Measurements from ENCODE around the gene PLEKHO1.
"Not testable (repeated sequence)": the region's sequence is repeated elsewhere in the genome, so short reads cannot be mapped to it uniquely, and the experiment has no call there.

The PLEKHO1 gene, protein sequence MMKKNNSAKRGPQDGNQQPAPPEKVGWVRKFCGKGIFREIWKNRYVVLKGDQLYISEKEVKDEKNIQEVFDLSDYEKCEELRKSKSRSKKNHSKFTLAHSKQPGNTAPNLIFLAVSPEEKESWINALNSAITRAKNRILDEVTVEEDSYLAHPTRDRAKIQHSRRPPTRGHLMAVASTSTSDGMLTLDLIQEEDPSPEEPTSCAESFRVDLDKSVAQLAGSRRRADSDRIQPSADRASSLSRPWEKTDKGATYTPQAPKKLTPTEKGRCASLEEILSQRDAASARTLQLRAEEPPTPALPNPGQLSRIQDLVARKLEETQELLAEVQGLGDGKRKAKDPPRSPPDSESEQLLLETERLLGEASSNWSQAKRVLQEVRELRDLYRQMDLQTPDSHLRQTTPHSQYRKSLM

DNA sequence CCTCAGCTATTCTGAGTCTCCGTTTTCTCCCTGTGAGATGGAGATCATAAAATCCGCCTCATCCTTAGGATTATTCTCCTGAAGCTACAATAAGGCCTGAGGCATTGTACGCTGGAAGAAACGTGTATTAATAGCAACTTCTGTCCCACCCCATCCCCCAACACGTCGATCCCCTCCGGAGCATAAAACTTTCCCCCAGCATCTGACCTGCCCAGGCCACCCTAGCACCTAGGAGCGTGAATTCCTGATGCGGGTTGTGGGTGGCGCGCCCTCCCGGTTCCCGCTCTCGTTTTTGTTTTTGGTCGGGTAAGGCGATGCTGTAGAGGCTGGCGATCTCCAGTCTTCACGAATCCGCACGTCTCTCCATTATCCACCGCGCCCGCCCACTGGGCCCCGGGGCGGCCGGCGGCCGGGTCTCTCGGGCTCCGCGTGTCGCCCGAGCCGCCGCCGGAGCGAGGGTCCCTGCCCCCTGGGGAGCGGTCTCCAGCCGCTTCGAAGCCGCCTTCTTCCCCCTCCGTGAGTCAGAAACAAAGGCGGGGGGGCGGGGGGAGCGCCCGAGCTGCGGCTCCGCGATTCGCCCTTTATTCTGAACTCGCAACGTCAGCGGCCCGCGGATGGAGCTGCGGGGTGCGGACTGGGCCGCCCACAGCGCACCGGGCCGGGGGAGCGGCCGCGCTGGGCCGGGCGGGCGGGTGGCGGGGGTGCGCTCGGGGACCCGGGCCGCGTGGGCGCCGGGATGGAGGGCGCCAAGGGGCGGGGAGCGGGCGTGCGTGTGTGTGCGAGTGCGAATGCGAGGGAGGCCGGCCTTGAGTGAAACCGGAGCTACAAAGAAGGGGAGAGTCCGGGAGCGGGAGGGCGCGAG lies at the start of gene PLEKHO1:
Gene PLEKHO1, plus strand, starts transcription at position 646 of the 862 bp plus-strand sequence. CDS start 342 bp downstream, outside the sequence.
- peak; percentile 89 for DNase-seq

DNA sequence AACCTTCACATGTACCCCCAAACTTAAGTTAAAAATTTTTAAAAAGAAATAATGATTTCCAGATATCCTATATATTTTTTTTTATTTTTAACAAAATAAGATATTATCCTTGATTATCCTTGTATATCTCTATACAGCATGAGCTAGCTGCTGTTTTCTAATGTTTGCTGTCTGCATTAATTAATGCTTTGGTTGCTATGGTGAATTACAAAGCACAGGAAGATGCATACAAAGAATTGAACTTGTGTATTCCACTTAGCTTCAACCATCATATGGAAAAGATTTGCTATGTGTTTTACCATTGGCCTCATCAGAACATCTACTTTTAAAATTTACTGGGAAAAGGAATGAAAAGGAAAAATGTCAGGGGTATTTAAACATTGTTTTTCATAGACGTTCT lies 46.7 kb upstream of the PLEKHO1 start:
- no peak for DNase-seq

DNA sequence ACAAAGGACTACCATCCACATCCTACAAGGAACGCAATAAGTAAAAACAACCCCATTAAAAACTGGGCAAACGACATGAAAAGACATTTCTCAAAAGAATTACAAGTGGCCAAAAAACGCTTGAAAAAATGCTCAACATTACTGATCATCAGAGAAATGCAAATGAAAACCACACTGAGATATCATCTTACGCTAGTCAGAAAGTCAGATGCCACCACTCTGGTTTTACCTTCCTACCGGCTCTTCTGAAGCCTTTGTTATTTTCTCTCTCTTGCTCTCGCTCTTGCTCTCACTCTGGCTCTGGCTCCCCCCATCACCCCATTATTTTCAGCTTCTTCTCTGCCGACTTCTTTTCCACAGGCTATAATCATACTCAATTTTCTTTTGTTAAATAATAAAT lies 43.4 kb upstream of the PLEKHO1 start:
- no peak for DNase-seq

DNA sequence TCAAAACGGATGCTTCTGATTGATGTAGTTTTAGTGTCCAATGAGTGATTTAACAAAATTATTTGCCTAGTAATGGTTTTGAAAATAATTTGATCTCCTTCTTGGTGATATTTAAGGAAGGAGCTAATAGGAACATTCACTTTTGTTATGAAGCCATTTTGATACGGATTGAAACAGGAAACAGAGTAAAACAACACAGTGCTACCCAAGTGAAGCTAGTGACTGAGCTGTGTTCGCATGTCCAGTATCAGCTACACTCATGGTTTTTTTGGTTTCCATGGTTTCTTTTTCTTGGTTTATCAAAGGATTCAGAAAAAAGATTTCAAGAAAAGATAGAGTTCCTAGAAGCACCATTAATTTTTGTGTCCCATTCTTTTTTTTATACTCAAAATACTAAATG lies 40.1 kb upstream of the PLEKHO1 start:
- no peak for DNase-seq

DNA sequence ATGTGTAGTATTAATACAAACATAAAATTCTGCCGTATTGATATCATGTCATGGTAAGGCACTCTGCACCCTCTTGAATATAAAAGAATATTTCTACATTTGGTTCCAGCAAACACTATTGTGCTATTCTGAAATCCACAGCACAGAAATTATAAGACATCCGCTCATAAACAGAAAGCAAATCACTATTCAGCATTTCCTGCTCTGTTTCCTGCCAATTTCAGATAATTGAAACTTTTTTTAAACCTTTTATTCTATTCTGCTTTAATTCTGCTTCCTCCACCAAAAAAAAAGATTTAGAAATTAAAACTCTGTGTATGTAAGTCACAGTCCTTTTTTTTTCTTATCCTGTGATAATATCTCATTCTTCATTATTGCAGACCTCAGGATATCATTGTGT lies 39.6 kb upstream of the PLEKHO1 start:
- DNase-seq, result no peak

DNA sequence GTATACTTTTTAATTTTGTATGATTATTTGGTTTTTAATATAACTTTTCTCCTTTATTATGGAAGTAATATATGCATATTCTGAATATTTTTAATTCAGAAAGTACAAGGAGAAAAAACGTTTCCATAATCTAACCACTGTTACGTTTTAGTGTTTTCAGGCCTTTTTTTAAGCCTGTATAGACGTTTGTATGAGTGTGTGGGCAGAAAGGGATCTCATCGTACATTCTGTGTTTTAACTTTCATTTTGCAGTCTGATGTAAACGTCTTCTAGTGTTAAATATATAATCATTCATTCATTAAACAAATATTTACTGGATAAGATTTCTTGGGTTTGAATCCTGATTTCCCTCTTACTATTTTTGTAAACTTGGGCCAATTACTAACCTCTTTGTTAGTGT lies 38.0 kb upstream of the PLEKHO1 start:
- no peak for DNase-seq

DNA sequence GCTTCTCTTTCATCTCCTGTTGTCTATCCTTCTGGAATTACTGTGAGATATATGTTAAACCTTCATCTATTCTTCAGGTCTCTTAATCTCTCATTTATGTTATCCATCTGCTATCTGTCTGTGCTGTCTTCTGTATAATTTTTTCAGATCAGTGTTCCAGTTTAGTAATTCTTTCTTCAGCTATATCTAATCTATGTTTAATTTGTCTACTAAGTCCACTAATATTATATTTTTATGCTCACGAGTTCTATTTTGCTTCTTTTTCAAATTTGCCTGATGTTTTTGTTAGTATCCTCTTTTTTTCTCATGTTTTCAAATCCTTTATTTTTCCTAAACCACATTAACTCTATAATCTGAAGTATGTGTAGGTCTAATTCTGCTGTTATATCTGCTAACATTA lies 34.6 kb upstream of the PLEKHO1 start:
- DNase-seq, result no peak

DNA sequence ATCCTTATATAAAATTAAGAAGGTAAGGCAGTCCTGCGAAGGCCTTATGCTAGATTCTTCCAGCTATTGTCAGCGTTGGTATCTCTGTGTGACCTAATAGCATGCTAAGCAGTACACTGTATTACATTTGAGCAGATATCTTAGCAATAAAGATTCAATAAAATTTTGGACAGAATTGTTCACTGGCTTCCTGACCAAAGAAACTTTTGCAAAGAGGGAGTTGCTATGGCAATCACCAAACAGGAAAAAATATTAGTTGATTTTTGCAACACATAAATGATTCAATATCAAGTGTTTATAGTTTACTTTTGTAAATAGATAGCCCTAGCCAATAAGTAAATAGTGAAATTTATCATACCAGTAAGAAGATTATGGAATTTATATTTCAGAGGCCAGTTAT lies 31.0 kb upstream of the PLEKHO1 start:
- no peak for DNase-seq

DNA sequence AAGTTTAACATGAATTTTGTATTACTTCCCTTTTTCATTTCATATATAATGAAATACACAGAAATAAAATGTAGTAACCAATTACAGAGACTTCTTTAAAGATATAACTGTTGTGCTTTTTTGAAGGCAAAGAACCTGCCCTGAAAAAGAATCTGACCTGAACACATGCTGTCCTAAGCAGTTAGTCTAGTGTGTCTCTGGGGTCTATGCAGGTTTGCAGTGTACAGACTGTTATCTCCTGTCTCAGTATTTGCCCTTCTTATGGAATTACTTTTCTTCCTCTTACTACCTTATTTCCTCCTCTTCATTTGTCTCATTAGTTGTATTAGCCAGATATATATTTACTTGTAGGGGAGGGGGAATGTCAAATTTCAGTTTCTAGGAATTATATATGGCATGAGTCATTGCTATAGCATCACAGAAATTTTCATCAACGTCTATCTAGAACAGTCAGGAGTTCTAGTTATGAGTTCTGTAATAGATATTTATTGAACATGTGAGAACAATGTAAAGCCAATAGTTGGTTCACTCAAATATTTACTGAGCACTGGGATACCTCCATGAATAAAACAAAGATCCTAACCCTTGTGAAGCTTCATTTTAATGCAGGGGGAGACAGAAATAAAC lies 28.4 kb upstream of the PLEKHO1 start:
- DNase-seq, result no peak

DNA sequence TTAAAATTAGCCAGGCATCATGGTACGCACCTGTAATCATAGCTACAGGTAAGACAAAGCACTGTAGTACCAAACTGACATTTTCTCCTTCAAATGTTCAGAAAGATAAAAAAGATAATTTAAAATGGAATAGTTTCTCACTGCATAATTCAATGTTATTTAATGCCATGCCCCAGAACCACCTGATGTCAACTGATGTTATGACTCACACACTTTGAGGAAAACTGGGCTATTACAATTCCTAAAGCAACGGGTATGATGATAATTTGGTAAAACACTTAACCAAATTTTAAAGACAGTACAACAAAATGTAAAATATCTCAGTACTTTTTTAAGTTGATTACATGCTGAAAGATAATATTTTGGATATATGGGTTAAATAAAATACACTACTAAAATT lies 22.9 kb upstream of the PLEKHO1 start:
- no peak for DNase-seq

DNA sequence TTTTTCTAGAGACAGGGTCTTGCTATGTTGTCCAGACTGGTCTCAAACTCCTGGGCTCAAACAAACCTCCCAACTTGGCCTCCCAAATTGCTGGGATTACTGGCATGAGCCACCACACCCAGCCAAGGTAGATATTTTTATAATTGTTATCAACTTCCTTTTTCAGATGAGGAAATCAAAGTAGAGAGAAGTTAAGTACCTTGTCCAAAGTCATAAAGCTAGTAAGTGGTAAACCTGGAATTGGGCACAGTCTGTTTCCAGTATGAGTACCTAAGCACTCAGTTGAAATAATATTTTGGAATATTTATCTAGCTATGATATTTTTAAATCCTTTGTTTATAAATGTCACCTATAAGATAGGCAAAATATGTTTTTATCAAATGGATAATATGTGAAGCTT lies 22.3 kb upstream of the PLEKHO1 start:
- DNase-seq, result no peak

DNA sequence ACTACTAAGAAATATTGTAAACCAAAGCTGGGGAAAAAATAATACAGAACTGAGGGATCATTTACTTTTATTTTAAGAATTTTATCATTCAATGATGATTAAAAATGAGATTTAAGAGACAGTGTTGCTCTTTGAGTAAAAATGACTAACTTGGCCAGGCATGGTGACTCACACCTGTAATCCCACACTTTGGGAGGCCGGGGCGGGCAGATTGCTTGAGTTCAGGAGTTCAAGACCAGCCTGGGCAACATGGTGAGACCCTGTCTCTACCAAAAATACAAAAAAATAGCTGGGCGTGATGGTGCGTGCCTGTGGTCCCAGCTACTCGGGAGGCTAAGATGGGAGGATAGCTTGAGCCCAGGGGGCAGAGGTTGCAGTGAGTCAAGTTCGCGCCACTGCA lies 21.8 kb upstream of the PLEKHO1 start:
- no peak for DNase-seq

DNA sequence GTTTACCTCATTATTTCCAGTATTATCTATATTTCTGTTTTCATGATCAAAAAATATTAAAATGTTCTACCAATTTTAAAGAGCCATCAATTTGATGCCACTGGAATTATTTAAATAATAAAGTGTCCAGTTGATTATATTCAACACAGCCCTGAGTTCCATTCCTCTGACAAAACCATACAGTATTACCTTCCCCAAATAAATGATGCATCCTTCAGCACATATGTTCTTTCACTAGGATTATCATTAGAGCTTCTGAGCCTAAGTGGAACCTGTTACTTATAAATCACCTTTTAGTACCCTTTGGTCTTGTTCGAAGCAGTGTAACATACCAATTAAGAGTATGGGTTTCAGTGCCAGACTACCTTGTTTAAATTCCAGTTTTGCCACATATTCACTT lies 17.3 kb upstream of the PLEKHO1 start:
- no peak for DNase-seq

DNA sequence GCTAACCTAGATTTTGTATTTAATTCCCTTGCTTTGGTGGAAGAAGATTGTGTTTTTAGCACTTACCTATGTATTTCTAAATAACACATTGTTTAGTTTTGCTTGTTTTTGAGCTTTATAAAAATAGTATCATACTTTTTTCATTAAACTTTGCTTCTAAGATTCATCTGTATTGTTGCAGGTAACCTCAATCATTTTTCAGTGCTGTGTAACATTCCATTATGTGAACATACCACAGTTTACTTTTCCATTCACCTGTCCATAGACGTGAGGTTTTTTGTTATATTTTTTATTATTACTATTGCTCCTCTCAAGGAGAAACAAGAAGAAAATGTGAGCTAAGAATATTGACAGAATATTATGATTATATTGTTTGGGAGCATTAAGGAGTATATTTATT lies 15.2 kb upstream of the PLEKHO1 start:
- DNase-seq, result no peak

DNA sequence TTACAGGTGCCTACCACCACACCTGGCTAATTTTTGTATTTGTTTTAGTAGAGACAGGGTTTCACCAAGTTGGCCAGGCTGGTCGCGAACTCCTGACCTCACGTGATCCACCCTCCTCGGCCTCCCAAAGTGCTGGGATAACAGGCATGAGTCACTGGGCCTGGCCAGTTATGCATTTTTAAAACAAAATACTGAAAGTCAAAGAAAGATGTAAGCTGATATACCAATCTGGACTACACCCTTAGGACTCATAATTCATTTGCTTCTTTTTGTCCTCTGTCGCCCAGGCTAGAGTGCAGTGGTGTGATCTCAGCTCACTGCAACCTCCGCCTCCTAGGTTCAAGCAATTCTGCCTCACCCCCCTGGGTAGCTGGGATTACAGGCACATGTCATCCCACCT lies 14.3 kb upstream of the PLEKHO1 start:
- not testable (repeated sequence) for DNase-seq

DNA sequence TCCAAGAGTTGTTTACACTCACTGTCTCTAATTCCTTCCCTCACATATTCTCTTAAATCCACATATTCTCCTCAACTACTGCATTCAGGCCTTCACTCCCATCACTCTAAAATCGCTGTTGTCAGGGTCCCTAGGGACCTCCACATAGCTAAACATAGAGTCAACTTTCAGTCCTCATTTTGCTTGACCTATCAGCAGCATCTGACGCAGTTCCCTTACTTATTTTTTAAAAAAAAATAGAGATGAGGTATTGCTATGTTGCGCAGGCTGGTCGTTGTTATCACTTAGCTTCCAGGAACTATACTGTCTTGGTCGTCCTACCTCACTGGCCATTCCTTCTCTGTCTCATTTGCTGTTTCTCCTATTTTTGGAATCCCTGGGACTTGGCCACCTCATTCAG lies 11.7 kb upstream of the PLEKHO1 start:
- no peak for DNase-seq

DNA sequence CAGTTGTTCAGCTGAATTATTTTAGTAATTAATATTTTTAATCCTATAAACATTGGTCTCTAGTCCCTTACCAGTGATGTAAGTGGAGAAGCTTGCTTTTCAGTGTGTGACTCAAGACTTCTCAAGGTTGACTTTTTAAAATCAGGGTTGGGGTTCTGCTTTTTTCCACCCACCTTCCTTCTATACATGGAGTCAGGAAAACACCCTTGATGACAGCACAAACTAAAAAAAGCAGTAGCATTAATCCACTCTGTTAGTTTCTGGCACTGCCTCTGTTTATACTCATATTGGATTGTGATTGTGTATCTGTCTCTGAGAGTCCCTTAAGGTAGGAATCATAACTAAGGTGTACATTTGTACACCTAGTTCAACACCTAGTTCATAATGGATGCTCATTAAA lies 8.3 kb upstream of the PLEKHO1 start:
- DNase-seq, result no peak

DNA sequence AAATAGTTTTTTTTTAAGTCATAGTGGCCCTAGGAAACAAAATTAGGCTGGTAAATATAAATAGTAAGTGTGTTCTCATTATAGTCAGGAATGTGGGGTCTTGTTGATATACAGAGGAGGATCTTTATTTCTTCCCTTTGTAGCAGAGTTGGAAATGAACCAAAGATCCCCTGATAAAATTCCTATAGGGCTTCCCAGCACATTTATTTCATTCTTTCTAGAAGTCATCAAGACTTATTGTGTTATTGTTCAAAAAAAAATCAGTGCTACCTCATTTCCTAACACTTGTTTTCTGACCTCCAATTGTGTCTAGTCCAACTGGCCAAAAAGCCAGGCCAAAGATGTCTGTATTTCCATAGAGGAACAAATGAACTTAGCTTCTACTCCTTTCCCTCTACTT lies 7.6 kb upstream of the PLEKHO1 start:
- DNase-seq, result no peak

DNA sequence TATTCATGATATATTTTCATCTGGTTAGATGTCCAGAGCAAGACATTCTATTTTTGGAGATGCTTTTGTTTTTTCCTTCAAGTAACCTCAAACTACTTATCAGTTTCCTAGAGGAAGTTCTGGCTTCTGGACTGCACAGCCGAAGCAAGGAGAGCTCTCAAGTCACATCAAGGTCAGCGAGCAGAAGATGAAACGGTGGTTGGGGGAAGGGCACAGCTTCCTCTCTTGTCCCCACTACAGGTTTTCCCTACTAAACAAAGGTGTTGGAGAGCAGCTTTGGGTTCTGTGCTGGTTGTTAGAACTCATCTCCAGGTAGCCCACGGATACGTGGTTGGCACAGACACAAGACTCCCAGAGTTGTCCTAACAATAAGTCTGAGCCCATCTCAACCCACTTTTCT lies 5.1 kb upstream of the PLEKHO1 start:
- DNase-seq, result no peak

DNA sequence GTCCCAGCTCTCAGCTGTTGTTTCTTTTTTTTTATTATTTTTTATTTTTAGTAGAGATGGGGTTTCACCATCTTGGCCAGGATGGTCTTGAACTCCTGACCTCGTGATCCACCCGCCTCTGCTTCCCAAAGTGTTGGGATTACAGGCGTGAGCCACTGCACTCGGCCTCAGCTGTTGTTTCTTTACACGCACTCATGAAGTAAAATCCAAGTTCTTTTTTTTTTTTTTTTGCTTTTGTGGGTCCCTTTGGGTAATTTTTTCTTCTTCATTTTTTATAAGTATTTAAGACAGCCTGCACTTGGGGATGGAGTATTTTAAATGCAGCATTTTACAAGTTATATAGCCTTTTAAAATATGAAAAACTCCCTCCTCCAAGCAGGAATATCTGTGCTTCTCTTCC lies 3.7 kb upstream of the PLEKHO1 start:
- DNase-seq, result not testable (repeated sequence)

DNA sequence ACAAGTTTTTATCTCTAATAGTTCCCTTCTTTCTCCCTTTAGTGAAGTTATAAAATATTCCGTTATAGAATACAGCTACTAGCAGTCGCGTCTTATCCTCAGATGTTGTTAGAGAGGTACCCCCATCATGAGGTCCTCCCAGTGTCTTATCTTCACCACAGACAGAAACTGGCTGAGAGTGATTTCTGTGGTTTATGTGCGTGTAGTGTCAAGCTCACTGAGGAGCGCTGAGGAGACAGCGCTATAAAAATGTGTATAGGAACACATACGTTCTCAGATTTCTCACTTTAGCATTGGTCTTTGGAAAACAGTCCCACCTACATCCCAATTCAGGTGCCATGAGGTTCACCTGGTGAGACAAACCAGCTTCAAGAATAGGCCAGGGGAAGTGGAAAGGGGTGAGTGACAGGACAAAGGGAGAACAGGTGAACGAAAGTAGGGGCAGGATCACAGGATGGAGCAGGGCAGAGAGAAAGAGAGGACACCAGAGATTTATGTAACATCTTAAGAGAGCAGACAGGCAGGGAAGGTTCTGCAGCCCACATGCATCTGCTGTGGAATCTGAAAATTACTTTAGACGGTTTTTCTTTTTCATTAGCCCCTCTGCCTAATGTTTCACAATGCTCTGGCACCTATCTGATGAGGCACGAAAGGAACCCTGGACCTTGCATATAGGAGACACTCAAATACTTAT lies 2.7 kb upstream of the PLEKHO1 start:
- DNase-seq, result no peak

DNA sequence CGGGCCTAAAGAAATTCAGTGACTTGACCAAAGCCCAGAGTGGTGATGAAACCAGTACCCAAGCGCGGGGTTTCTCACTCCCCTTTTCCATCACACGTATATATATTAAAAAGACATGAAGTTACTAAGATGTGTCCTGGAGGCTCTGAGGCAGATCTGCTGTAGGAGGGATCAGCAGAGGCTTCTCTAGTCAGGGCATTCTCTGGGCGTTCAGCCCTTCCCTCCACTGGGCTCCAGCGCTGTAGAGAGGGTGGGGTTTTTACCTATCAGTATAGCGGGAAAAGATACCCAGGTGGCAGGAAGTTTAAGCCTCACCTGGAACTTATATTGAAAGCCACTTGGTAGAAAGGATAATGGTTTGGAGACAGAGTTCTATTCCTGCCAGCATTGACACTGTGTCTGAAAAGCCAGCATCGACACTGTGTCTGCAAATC lies 862 bp upstream of the PLEKHO1 start:
- DNase-seq, result no peak

All from activated CD8-positive, alpha-beta memory T cell treated with anti-CD3 and anti-CD28 coated beads, Interleukin-2, amount 50 U/mL, for 4 hours (primary cell).